IPS-NIHi11 (cell line): ENCODE results near the gene SSBP3.

Source experiments
- DNase-seq: peaks from one replicate; pipeline ENCODE4 v3.0.0; 2012; ENCODE audit warnings: mixed read lengths, low spot score

SSBP3 gene

GRCh38 chr1:54409156-54410142 lies 3.3 kb upstream of the SSBP3 start:
- DNase-seq: no peak

GRCh38 chr1:54408147-54409066 lies 2.2 kb upstream of the SSBP3 start:
- DNase-seq: no peak

- DNase-seq: peak; percentile 76
Observed at GRCh38 chr1:54407404-54408146, 1.4 kb upstream of the SSBP3 start.

GRCh38 chr1:54407154-54407403 lies 885 bp upstream of the SSBP3 start:
- no peak for DNase-seq

GRCh38 chr1:54405898-54406293 lies 298 bp downstream of the SSBP3 start:
- no peak for DNase-seq

GRCh38 chr1:54404939-54405897 lies 976 bp downstream of the SSBP3 start:
- DNase-seq: no peak

GRCh38 chr1:54404263-54404662 lies 1.9 kb downstream of the SSBP3 start:
- no peak for DNase-seq

- DNase-seq: no peak
Observed at GRCh38 chr1:54403808-54404261, 2.4 kb downstream of the SSBP3 start.

- DNase-seq: no peak
Observed at GRCh38 chr1:54403405-54403804, 2.8 kb downstream of the SSBP3 start.

GRCh38 chr1:54402896-54403295 lies 3.3 kb downstream of the SSBP3 start:
- DNase-seq: no peak

- no peak for DNase-seq
Observed at GRCh38 chr1:54401799-54402198, 4.4 kb downstream of the SSBP3 start.

- DNase-seq: no peak
Observed at GRCh38 chr1:54400329-54400728, 5.9 kb downstream of the SSBP3 start.

- no peak for DNase-seq
Observed at GRCh38 chr1:54399765-54400164, 6.4 kb downstream of the SSBP3 start.

GRCh38 chr1:54398963-54399528 lies 7.1 kb downstream of the SSBP3 start:
- no peak for DNase-seq

GRCh38 chr1:54397980-54398379 lies 8.2 kb downstream of the SSBP3 start:
- no peak for DNase-seq

GRCh38 chr1:54397090-54397591 lies 9.1 kb downstream of the SSBP3 start:
- DNase-seq: no peak

- no peak for DNase-seq
Observed at GRCh38 chr1:54396261-54396933, 9.8 kb downstream of the SSBP3 start.

GRCh38 chr1:54395281-54395934 lies 10.8 kb downstream of the SSBP3 start:
- no peak for DNase-seq

GRCh38 chr1:54394104-54394503 lies 12.1 kb downstream of the SSBP3 start:
- no peak for DNase-seq
